Posterior cingulate gyrus (tissue), 11 donors: Measurements from ENCODE around the gene RASSF1.
"Not testable (repeated sequence)": the region's sequence is repeated elsewhere in the genome, so short reads cannot be mapped to it uniquely, and the experiment has no call there.

Source experiments
- DNase-seq, 10 donors: peaks; one replicate each; pipeline versions ENCODE4 v3.0.0 to v3.0.0-alpha.2; 2020 to 2021; ENCODE audit warnings: mixed read lengths in 3 of 10
- intact Hi-C: fragments of 100-400 bp; cut with DNase I; formaldehyde crosslinking; loops from one replicate; pipeline ENCODE4 v1.15.1; 2023

The RASSF1 gene

DNA sequence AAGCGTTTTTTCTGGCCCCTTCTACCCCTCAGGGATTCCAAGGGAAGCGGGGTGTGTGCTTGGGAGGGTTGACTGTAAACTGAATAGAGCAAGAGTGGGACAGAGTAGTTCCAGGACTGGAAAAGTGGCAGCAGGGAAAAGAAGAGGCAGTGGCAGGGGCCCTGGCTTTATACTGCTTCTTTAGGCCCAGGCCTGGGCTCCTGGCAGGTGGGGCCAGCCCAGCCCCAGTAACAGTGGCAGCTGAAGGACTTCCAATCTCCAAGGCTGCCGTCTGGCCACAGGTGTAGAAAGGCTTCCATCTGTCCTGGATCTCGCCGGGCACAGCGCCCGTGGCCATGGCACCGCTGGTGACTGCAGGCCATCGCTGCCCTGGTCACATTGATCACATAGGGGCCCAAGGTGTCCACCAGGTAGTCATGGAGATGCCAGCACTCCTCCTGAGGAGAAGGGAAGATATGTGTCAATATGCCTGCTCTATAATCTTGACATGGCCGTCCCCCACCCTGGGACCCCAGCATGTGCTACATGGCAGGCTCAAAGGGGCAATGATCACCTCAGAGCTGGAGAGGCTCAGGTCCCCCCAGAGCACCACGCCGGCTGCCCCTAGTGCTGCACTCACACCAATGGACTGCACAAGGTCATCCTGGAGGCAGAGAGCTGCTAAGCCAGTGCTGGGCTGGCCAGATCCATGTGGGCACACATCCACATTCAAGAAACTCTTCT lies 47.4 kb downstream of the RASSF1 start:
- intact Hi-C loops: no loop called here
- DNase-seq: no peak

- intact Hi-C loops: no loop called here
- peak; percentile 95 to 100 (median 98) for DNase-seq
These were observed 48.2 kb downstream of the RASSF1 start, which contains the start of gene IFRD2 for GRCh38 chr3:50292159-50293078. Gene IFRD2, minus strand, starts transcription at chr3:50292429. Its CDS starts 155 bp downstream, at chr3:50292274.

GRCh38 chr3:50290161-50290641 lies 50.4 kb downstream of the RASSF1 start:
- DNase-seq: no peak
- intact Hi-C loops: no loop called here

- intact Hi-C loops: no loop called here
These were observed 51.5 kb downstream of the RASSF1 start for GRCh38 chr3:50289130-50289529.

DNA sequence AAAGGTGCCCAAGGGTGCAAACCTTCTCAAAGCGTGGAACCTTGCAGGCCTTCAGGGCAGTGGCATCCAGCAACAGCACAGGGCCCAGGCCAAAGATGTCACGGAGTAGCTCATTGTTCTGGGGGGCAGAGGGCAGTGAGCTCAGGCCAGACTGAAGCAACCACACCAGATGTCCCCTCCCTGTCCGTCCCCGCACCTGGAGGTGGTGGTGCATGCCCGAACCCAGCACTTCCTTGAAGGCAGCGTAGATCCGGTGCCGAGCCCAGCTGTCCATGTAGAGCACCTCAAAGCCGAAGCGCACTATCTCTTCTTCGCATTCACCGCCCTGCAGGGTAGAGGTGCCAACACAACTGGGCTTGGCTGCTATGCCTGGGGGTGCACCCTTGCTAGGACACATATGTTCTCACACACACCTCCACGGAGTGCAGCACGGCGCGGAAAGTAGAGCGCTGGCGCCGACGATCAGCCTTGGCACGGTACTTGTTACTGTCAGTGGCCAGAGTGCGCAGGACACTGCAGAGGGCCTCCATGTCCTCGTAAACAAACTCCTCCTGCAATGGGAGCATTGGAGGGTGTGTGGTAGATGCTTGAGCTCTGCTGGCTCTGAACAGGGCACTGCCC lies 52.1 kb downstream of the RASSF1 start:
- intact Hi-C loops: no loop called here
- no peak for DNase-seq

More at GRCh38 chr3:50289130-50289529, 51.5 kb downstream of the RASSF1 start:
- DNase-seq: no peak

- no peak for DNase-seq
- intact Hi-C loops: no loop called here
These were observed 53.4 kb downstream of the RASSF1 start for GRCh38 chr3:50287262-50287661.

DNA sequence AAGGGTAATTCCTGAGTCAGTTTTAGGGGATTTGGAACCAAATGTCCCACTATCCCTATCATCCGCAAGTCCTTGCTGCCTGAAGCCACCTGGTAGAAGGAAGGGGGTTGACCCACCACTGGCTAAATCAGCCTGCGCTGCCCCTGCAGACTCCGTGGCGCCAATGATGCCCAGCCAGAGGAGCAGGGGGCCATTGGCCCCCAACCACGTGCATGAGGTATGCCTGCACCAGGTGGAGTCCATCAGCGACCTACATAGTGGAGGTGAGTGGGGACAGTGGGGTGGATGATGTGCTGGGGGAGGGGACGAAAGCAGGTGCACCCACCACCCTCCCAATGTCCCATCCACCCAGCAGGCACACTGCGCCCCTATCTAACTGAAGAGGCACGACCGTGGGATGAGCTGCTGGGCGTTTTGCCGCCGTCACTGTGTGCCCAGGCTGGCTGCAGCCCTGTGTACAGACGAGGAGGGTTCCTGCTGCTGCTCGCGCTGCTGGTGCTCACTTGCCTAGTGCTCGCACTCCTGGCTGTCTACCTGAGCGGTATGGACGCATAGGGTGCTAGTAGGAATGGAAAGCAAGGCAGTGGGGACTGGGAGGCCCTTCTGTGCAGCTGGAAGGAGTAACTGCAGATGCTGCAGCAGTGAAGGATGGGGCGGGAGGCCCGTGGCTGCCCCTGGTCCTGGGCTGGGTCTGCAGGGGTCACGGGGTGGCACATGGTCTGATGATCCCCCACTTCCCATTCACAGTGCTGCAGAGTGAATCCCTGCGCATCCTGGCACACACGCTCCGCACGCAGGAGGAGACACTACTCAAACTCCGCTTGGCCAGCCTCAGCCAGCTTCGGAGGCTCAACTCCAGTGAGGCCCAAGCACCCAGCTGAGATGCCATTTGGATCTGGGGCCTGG lies 54.1 kb downstream of the RASSF1 start:
- intact Hi-C loops: no loop called here
- DNase-seq: no peak

- DNase-seq, intact Hi-C loops: not testable (repeated sequence)
These were observed 56.5 kb downstream of the RASSF1 start for GRCh38 chr3:50284121-50284520.
